Mammary epithelial cell (primary cell): ENCODE data around the gene CTLA4.

Experiments used
- CTCF ChIP-seq, 2 donors: IDR thresholded peaks in 1 of 2; conservative IDR thresholded peaks in 1 of 2; 2 replicates each; pipeline ENCODE4 v1.5.1; 2011 to 2012; ENCODE audit warnings: inconsistent platforms in 2 of 2, low read length in 2 of 2, mild to moderate bottlenecking in 2 of 2, control low read depth in 1 of 2, low read depth in 1 of 2; ENCODE audit not compliant: insufficient read depth in 1 of 2; ENCODE audit errors: extremely low read depth in 1 of 2
- EZH2 ChIP-seq: IDR thresholded peaks from 2 replicates; pipeline ENCODE4 v1.6.1; 2012; ENCODE audit warnings: low read length, inconsistent platforms, borderline replicate concordance

DNA sequence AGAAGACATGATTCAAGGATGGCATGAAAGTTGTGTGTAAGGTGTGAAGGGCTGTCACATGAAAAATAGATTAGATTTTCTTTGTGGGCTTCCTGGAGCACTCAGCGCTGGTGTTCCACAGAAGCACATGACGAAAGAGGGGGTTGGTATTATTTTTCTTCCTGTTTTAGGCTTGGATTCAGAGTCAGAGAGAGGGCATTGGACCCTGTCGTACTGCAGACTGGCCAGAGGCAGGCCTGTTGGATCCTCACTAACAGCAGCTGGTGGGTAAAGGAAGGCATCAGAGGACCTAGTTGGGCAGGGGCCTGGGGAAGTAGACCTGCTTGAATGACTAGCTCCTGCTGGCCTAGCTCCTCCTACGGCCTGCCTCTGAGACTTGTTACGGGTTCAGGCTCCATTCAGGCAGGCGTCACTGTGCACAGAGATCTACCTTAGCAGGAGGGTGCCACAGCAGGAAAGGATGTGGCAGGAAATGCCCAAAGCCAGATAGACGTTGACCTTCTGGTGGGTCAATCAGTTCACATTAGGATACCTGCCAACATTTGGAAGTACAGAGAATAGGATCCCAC is 13.1 kb downstream of the CTLA4 start:
- TF ChIP-seq CTCF (conservative IDR thresholded peaks at IDR 0.05 in 1 of 2, IDR thresholded peaks at IDR 0.05 in 1 of 2; ENCODE audit: extremely low read depth in 1 of 2, insufficient read depth in 1 of 2, low read depth in 1 of 2, low read length in 2 of 2) = no peak
- TF ChIP-seq EZH2 = no peak
